HEK293 (cell line): ENCODE measurements around the gene DENND2A.
"Not testable (repeated sequence)": the region's sequence is repeated elsewhere in the genome, so short reads cannot be mapped to it uniquely, and the experiment has no call there.

Experiments used
- CTCF ChIA-PET: fragments of 350-600 bp; formaldehyde crosslinking; extraction: SDS; loops from one replicate; lab custom pipeline; 2021; ENCODE audit warnings: antibody characterized with exemption; lab: Yijun Ruan, JAX
- POLR2A ChIA-PET: fragments of 300-600 bp; formaldehyde crosslinking; extraction: SDS; loops from one replicate; lab custom pipeline; 2020; ENCODE audit warnings: antibody characterized with exemption, inconsistent platforms; lab: Yijun Ruan, JAX
- H3K27ac ChIP-seq: fragments of 200-500 bp; sonication (Bioruptor generic); 2 replicates; pipeline ENCODE4 v1.5.1; 2014; ENCODE audit warnings: low read depth, low read length, control low read depth, inconsistent platforms; ENCODE audit errors: extremely low read depth
- H3K36me3 ChIP-seq, 2 experiments: fragments of 200-500 bp in 1 of 2; sonication (Bioruptor generic) in 1 of 2; 1 replicate in 1 of 2; 2 replicates in 1 of 2; pipeline ENCODE4 v1.5.1; 2014 to 2017; ENCODE audit warnings: inconsistent platforms in 2 of 2, low read length in 2 of 2; ENCODE audit not compliant: control insufficient read depth in 2 of 2, insufficient read depth in 1 of 2
- H3K4me1 ChIP-seq: fragments of 200-500 bp; sonication (Bioruptor generic); 2 replicates; pipeline ENCODE4 v1.5.1; 2014; ENCODE audit warnings: mild to moderate bottlenecking, low read length, inconsistent platforms; ENCODE audit not compliant: control insufficient read depth, insufficient read depth
- H3K4me3 ChIP-seq: 2 replicates; pipeline ENCODE4 v1.5.1; 2011; ENCODE audit warnings: low read depth, mild to moderate bottlenecking, control low read depth, low read length, moderate library complexity
- H3K9me3 ChIP-seq: fragments of 200-500 bp; sonication (Bioruptor generic); 2 replicates; pipeline ENCODE4 v1.5.1; 2014; ENCODE audit warnings: low read depth, low read length, inconsistent platforms; ENCODE audit not compliant: control insufficient read depth, insufficient read depth
- ATF2 ChIP-seq: fragments of 450-650 bp; formaldehyde crosslinking; IDR thresholded peaks from 2 replicates; pipeline ENCODE4 v1.5.1; 2016; ENCODE audit warnings: missing biosample characterization, missing genetic modification characterization, low read depth
- GLI4 ChIP-seq: fragments of 450-650 bp; formaldehyde crosslinking; IDR thresholded peaks from 2 replicates; pipeline ENCODE4 v1.5.1; 2016; ENCODE audit warnings: missing biosample characterization, missing genetic modification characterization
- HOXD13 ChIP-seq: sonication (generic); formaldehyde crosslinking; IDR thresholded peaks from 2 replicates; pipeline ENCODE4 v1.8.0; 2022; ENCODE audit warnings: missing genetic modification reagents, borderline replicate concordance
- KLF1 ChIP-seq: fragments of 450-650 bp; formaldehyde crosslinking; IDR thresholded peaks from 2 replicates; pipeline ENCODE4 v1.5.1; 2016; ENCODE audit warnings: missing biosample characterization, missing genetic modification characterization
- SCRT1 ChIP-seq: fragments of 450-650 bp; formaldehyde crosslinking; IDR thresholded peaks from 2 replicates; pipeline ENCODE4 v1.5.1; 2016; ENCODE audit warnings: missing biosample characterization, missing genetic modification characterization, borderline replicate concordance
- SCRT2 ChIP-seq: fragments of 450-650 bp; formaldehyde crosslinking; IDR thresholded peaks from 2 replicates; pipeline ENCODE4 v1.5.1; 2016; ENCODE audit warnings: missing biosample characterization, missing genetic modification characterization
- SP7 ChIP-seq: fragments of 450-650 bp; formaldehyde crosslinking; IDR thresholded peaks from 2 replicates; pipeline ENCODE4 v1.5.1; 2016; ENCODE audit warnings: missing biosample characterization, missing genetic modification characterization
- ZNF19 ChIP-seq: fragments of 450-650 bp; formaldehyde crosslinking; IDR thresholded peaks from 2 replicates; pipeline ENCODE4; 2016; ENCODE audit warnings: missing biosample characterization, missing genetic modification characterization, low read depth
- ZNF391 ChIP-seq: fragments of 450-650 bp; formaldehyde crosslinking; IDR thresholded peaks from 2 replicates; pipeline ENCODE4 v1.5.1; 2016; ENCODE audit warnings: low read depth, missing biosample characterization, missing genetic modification characterization, borderline replicate concordance
- ZNF394 ChIP-seq: fragments of 450-650 bp; formaldehyde crosslinking; IDR thresholded peaks from 2 replicates; pipeline ENCODE4 v1.5.1; 2016; ENCODE audit warnings: missing biosample characterization, missing genetic modification characterization, mild to moderate bottlenecking, moderate library complexity, borderline replicate concordance
- ZNF488 ChIP-seq: fragments of 450-650 bp; formaldehyde crosslinking; IDR thresholded peaks from 2 replicates; pipeline ENCODE4 v1.5.1; 2016; ENCODE audit warnings: missing biosample characterization, missing genetic modification characterization
- ZNF510 ChIP-seq: fragments of 450-650 bp; formaldehyde crosslinking; IDR thresholded peaks from 2 replicates; pipeline ENCODE4 v1.5.1; 2018; ENCODE audit warnings: mild to moderate bottlenecking, missing genetic modification characterization, missing biosample characterization; ENCODE audit not compliant: insufficient replicate concordance
- ZNF610 ChIP-seq: fragments of 450-650 bp; formaldehyde crosslinking; IDR thresholded peaks from 2 replicates; pipeline ENCODE4 v1.5.1; 2016; ENCODE audit warnings: missing biosample characterization, missing genetic modification characterization, borderline replicate concordance
- ZNF791 ChIP-seq: fragments of 450-650 bp; formaldehyde crosslinking; IDR thresholded peaks from 2 replicates; pipeline ENCODE4 v1.5.1; 2016; ENCODE audit warnings: missing biosample characterization, missing genetic modification characterization

Gene DENND2A

GRCh38 chr7:140669862-140670261, 29.2 kb upstream of the DENND2A start:
- POLR2A ChIA-PET, H3K36me3 ChIP-seq, H3K4me1 ChIP-seq, H3K9me3 ChIP-seq, H3K27ac ChIP-seq, H3K4me3 ChIP-seq: not testable (repeated sequence)
- TF ChIP-seq KLF1 (tag by site-specific recombination) = peak; percentile 98
- CTCF ChIA-PET = interaction anchor here (0.6 to 1.3 kb wide), 4 partner anchors 10 to 935 kb away, joined by 3 to 6 read pairs (median 4); no protein-coding TSS in a partner anchor

- CTCF ChIA-PET = interaction anchor here (0.7 to 1.3 kb wide), 5 partner anchors 9 to 679 kb away, joined by 3 to 6 read pairs (median 4); no protein-coding TSS in a partner anchor
- Histone ChIP-seq H3K36me3 (no peaks in the 10 kb centered on the region), H3K27ac (no peak overlapping the region), H3K4me1 (no peaks in the 10 kb centered on the region), H3K4me3 (no peak overlapping the region)
- POLR2A ChIA-PET = interaction anchor here (0.6 to 0.7 kb wide), 2 partner anchors 45 to 158 kb away, joined by 3 read pairs; no protein-coding TSS in a partner anchor
- TF ChIP-seq ZNF391 (no peak), SP7 (tag by site-specific recombination) (0 out of 2 replicates have a peak, but pooled peaks have one; percentile 25)
- TF ChIP-seq, all 188 proteins: peak for 1
- H3K9me3 ChIP-seq = no peaks in the 10 kb centered on the region
Measured at GRCh38 chr7:140669352-140669751, 28.7 kb upstream of the DENND2A start.

- Histone ChIP-seq H3K27ac (no peak overlapping the region), H3K4me1 (no peaks in the 10 kb centered on the region), H3K36me3 (no peaks in the 10 kb centered on the region), H3K9me3 (no peaks in the 10 kb centered on the region), H3K4me3 (no peak overlapping the region)
- CTCF ChIA-PET = interaction anchor here (0.5 to 1.3 kb wide), 3 partner anchors 15 to 868 kb away, joined by 3 to 5 read pairs (median 4); no protein-coding TSS in a partner anchor
- POLR2A ChIA-PET = interaction anchor here (0.5 kb wide), 1 partner anchor 310 kb away, joined by 4 read pairs; no protein-coding TSS in a partner anchor
- TF ChIP-seq ZNF610 (tag by site-specific recombination) = no peak
Measured at GRCh38 chr7:140668641-140669040, 28.0 kb upstream of the DENND2A start.

- no peaks in the 10 kb centered on the region for H3K4me1 ChIP-seq
- no peak for TF ChIP-seq ATF2 (tag by site-specific recombination)
- TF ChIP-seq ZNF488 (tag by site-specific recombination) = no peak
- no peak for TF ChIP-seq HOXD13 (CRISPR knock-in tag)
- no peak for TF ChIP-seq ZNF791 (tag by site-specific recombination)
- no peak for TF ChIP-seq ZNF19 (tag by site-specific recombination)
- TF ChIP-seq ZNF510 (tag by site-specific recombination) = no peak
- no peak for TF ChIP-seq GLI4
- TF ChIP-seq ZNF394 (tag by site-specific recombination) = no peak
- no peaks in the 10 kb centered on the region for H3K36me3 ChIP-seq
- ChIA-PET POLR2A (no interaction called here), CTCF (no interaction called here)
- no peak overlapping the region for H3K27ac ChIP-seq
- H3K4me3 ChIP-seq = no peak overlapping the region
- no peaks in the 10 kb centered on the region for H3K9me3 ChIP-seq
Measured at GRCh38 chr7:140667476-140667875, 26.9 kb upstream of the DENND2A start.

GRCh38 chr7:140662938-140663337, 22.3 kb upstream of the DENND2A start:
- H3K9me3 ChIP-seq, H3K4me3 ChIP-seq, POLR2A ChIA-PET, H3K27ac ChIP-seq, CTCF ChIA-PET, H3K36me3 ChIP-seq, H3K4me1 ChIP-seq: not testable (repeated sequence)
- peak; percentile 84 for TF ChIP-seq SCRT1 (tag by site-specific recombination)
- peak; percentile 91 for TF ChIP-seq SCRT2 (tag by site-specific recombination)
